GM10266 (cell line): ENCODE results near the gene SORCS2.

Source experiments
- DNase-seq: peaks from one replicate; pipeline ENCODE4 v3.0.0; 2012; ENCODE audit errors: extremely low spot score
- TF ChIP-seq, protein P1 (sequence below): IDR thresholded peaks from 2 replicates; pipeline ENCODE4 v1.5.1; 2012; ENCODE audit warnings: mild to moderate bottlenecking, low read depth; ENCODE audit not compliant: control insufficient read depth, insufficient read depth; ENCODE audit errors: missing control alignments

SORCS2 gene

GRCh38 chr4:7465017-7465416, 272.7 kb downstream of the SORCS2 start:
- no peak for DNase-seq
- TF ChIP-seq, protein P1, sequence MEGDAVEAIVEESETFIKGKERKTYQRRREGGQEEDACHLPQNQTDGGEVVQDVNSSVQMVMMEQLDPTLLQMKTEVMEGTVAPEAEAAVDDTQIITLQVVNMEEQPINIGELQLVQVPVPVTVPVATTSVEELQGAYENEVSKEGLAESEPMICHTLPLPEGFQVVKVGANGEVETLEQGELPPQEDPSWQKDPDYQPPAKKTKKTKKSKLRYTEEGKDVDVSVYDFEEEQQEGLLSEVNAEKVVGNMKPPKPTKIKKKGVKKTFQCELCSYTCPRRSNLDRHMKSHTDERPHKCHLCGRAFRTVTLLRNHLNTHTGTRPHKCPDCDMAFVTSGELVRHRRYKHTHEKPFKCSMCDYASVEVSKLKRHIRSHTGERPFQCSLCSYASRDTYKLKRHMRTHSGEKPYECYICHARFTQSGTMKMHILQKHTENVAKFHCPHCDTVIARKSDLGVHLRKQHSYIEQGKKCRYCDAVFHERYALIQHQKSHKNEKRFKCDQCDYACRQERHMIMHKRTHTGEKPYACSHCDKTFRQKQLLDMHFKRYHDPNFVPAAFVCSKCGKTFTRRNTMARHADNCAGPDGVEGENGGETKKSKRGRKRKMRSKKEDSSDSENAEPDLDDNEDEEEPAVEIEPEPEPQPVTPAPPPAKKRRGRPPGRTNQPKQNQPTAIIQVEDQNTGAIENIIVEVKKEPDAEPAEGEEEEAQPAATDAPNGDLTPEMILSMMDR = no peak

GRCh38 chr4:7466215-7466614, 273.9 kb downstream of the SORCS2 start:
- DNase-seq = no peak
- TF ChIP-seq, protein P1 = no peak

GRCh38 chr4:7466904-7467303, 274.6 kb downstream of the SORCS2 start:
- TF ChIP-seq, protein P1 = no peak
- DNase-seq = no peak

DNA sequence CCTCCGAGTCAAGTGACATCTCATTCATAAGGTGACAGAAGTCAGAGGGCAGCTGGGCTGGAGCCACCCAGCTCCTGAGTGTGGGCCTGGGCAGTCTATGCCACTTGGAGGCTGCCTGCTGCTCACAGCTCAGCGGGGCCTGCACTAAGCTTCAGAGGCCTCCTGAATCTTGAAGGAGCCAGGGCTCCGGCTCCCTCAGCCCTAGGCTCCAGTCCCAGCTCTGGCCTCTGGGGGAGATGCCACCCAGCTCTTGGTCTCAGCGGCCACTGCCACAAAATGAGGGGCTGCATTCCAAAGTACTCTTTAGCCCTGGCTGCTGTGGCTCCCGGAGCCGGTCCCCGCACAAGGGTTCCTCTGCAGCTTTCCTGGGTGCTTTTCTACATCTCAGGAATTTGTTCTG, 275.1 kb downstream of the SORCS2 start:
- TF ChIP-seq, protein P1 = no peak
- DNase-seq = no peak

- DNase-seq = no peak
- TF ChIP-seq, protein P1 = no peak
Observed at GRCh38 chr4:7469023-7469422, 276.7 kb downstream of the SORCS2 start.

- DNase-seq = no peak
- TF ChIP-seq, protein P1 = no peak
Observed at GRCh38 chr4:7470111-7470510, 277.8 kb downstream of the SORCS2 start.

DNA sequence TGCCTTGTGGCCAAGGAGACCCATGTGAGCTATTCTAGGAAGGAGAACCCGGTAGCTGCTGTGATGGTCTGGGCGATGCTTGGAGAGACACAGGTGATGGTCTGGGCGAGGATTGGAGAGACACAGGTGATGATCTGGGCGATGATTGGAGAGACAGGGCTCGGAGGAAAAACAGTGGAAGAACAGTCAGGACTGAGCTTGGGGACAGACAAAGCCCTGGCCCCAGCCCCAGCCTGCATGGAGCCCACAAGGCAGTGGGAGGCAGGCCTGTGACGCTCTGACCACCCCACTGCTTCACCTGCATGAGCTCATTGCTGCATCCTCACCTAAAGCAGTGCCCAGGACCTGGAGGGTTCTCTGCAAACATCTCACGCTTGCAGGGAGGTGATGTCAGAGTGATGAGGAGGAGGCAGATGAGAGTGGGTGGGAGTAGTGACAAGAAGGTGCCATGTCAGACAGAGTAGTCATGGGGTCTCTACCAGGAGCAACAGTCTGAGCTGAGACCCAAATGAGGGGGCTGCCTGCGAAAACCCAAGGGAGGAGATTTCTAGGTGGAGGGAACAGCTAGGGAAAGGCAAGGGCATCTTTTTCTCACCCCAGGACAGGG, 278.3 kb downstream of the SORCS2 start:
- TF ChIP-seq, protein P1 = no peak
- DNase-seq = no peak
